ENCODE results near the gene PTPN11. TPM values are rescaled to one million over a fixed set of nuclear protein-coding genes. Genes with fewer than 3 reads are reported as not detected.

Gene PTPN11
- total and polyA plus RNA-seq, 2 of the 8 experiments (the other 6 are each of a cell fraction or from before 2014, with no cell fraction given), result 28.3 to 133 TPM

DNA sequence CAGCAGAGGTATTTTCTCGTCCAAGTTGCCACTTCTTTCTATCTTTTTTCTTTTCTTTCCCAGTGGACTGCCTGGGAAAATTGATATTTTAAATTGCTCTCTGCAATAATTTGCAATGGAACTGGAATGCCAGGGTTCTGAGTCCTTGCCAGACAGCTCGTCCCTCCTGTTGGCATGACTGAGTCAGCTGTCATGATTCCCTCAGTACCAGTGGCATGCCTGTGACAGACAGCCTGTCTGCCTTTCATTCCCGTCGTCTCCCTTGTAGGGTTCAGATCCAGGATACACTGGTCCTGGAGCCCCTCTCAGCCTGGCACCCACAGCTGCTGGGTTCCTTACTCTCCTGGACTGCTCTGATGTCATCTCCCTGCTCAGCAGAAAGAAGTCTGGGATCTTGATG, 84.8 kb downstream of the PTPN11 start:
- Histone ChIP-seq H4K8ac (ENCODE audit: extremely low read depth, insufficient read depth, low read length) (no peak overlapping the region), H3K79me1 (ENCODE audit: low read depth, low read length) (no peaks in the 10 kb centered on the region), H3K9ac (replicated peaks in 1 of 4; ENCODE audit: extremely low read depth in 1 of 4, low read depth in 3 of 4, low read length in 3 of 4) (no peak overlapping the region), H3K27ac (ENCODE audit: low read depth, low read length) (no peak overlapping the region), H4K20me1 (replicated peaks in 1 of 2; ENCODE audit: control insufficient read depth in 1 of 2, insufficient read depth in 2 of 2, low read length in 2 of 2) (peaks cover 0 to 2% of the 10 kb centered on the region in 2 experiments), H3K18ac (ENCODE audit: extremely low read depth, low read length) (no peak overlapping the region), H3K4ac (replicated peaks; ENCODE audit: insufficient read length, low read depth, low read length) (no peak overlapping the region), H3K9me3 (ENCODE audit: insufficient read depth in 2 of 2, low read depth in 1 of 2, low read length in 1 of 2) (0 out of 4 replicates have a peak, but pooled peaks cover 0 to 2% of the 10 kb centered on the region in 2 experiments), H3K4me1 (replicated peaks in 1 of 4; ENCODE audit: control insufficient read depth in 3 of 4, insufficient read depth in 4 of 4, low read length in 3 of 4) (no peaks in the 10 kb centered on the region), H2AK5ac (ENCODE audit: low read depth, low read length) (no peak overlapping the region), H2BK15ac (ENCODE audit: low read length) (no peak overlapping the region), H2BK12ac (ENCODE audit: low read depth, low read length) (no peak overlapping the region), H2BK120ac (replicated peaks; ENCODE audit: low read depth, low read length) (no peak overlapping the region), H3K79me2 (ENCODE audit: control insufficient read depth in 1 of 2, insufficient read depth in 2 of 2, low read length in 2 of 2) (no peaks in the 10 kb centered on the region), H4K91ac (replicated peaks; ENCODE audit: insufficient read length, low read length) (no peak overlapping the region), H3K27me3 (replicated peaks in 1 of 4; ENCODE audit: control insufficient read depth in 3 of 4, extremely low read depth in 1 of 4, insufficient read depth in 3 of 4, low read length in 3 of 4) (no peaks in the 10 kb centered on the region), H2BK20ac (ENCODE audit: low read length) (no peak overlapping the region), H2BK5ac (ENCODE audit: low read depth, low read length) (no peak overlapping the region), H3K36me3 (ENCODE audit: control insufficient read depth in 2 of 4, insufficient read depth in 4 of 4, low read length in 3 of 4) (peaks cover 4 to 46% (median 28%) of the 10 kb centered on the region in 4 experiments), H3K4me3 (ENCODE audit: extremely low read depth in 1 of 4, insufficient read depth in 2 of 4, low read depth in 3 of 4, low read length in 4 of 4) (no peak overlapping the region), H3K23ac (ENCODE audit: insufficient read length) (no peak overlapping the region), H4K5ac (ENCODE audit: insufficient read length, low read depth, low read length) (no peak overlapping the region), H2AFZ (ENCODE audit: low read length) (no peak overlapping the region), H3K56ac (replicated peaks; ENCODE audit: insufficient read length, low read depth, low read length) (no peak overlapping the region), H3K4me2 (ENCODE audit: insufficient read depth in 1 of 2, low read depth in 2 of 2, low read length in 2 of 2) (no peak overlapping the region), H3K14ac (ENCODE audit: insufficient read length) (no peak overlapping the region), H3K23me2 (ENCODE audit: low read depth, low read length) (no peaks in the 10 kb centered on the region)
- DNase-seq (ENCODE audit: low read depth in 1 of 2, low spot score in 2 of 2) (no peak), FAIRE-seq (no peak)
- TF ChIP-seq RBBP5 (IDR thresholded peaks at IDR 0.05; ENCODE audit: borderline replicate concordance, low read depth, low read length), result no peak
- TF ChIP-seq, protein P1, sequence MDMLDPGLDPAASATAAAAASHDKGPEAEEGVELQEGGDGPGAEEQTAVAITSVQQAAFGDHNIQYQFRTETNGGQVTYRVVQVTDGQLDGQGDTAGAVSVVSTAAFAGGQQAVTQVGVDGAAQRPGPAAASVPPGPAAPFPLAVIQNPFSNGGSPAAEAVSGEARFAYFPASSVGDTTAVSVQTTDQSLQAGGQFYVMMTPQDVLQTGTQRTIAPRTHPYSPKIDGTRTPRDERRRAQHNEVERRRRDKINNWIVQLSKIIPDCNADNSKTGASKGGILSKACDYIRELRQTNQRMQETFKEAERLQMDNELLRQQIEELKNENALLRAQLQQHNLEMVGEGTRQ (IDR thresholded peaks at IDR 0.05; ENCODE audit: low read length), result no peak
- ChIA-PET POLR2A (ENCODE audit: partially characterized antibody) (no interaction called here), CTCF (ENCODE audit: partially characterized antibody) (no interaction called here)
- 77% methylated on average over 4 of the region's 4 CpGs; no CpG with 5 or more reads in 1 of the 2 experiments for WGBS, 2 experiments (ENCODE audit: extremely low coverage in 1 of 2, insufficient coverage in 1 of 2, insufficient read length in 1 of 2, insufficient replicate concordance in 2 of 2, low coverage in 1 of 2, low lambda C conversion rate in 2 of 2, missing lambda C conversion rate in 1 of 2)
